Activated T-helper 1 cell treated with anti-CD3 and anti-CD28 coated beads, Interleukin-2, amount 50 U/mL, for 16 hours (primary cell): ENCODE measurements around the gene TMPRSS5.
"Not testable (repeated sequence)": the region's sequence is repeated elsewhere in the genome, so short reads cannot be mapped to it uniquely, and the experiment has no call there.

Experiments
- DNase-seq, 2 donors: peaks; one replicate each; pipeline ENCODE4 v3.0.0-alpha.2; 2020; ENCODE audit warnings: low read depth in 1 of 2, low spot score in 1 of 2

TMPRSS5 gene

GRCh38 chr11:113697756-113698407 lies 8.2 kb downstream of the TMPRSS5 start:
- no peak for DNase-seq

GRCh38 chr11:113697111-113697510 lies 9.0 kb downstream of the TMPRSS5 start:
- no peak for DNase-seq

- DNase-seq: no peak
These were observed 10.9 kb downstream of the TMPRSS5 start for GRCh38 chr11:113695207-113695606.

- DNase-seq: no peak
These were observed 11.7 kb downstream of the TMPRSS5 start for GRCh38 chr11:113694390-113694789.

GRCh38 chr11:113693030-113693429 lies 13.1 kb downstream of the TMPRSS5 start:
- no peak for DNase-seq

- no peak for DNase-seq
These were observed 15.2 kb downstream of the TMPRSS5 start for GRCh38 chr11:113690619-113691569.

- DNase-seq: no peak
These were observed 16.1 kb downstream of the TMPRSS5 start for GRCh38 chr11:113689768-113690618.

- no peak for DNase-seq
These were observed 20.3 kb downstream of the TMPRSS5 start for GRCh38 chr11:113685654-113686359.

GRCh38 chr11:113684496-113684895 lies 21.6 kb downstream of the TMPRSS5 start:
- no peak for DNase-seq

GRCh38 chr11:113683481-113684046 lies 22.5 kb downstream of the TMPRSS5 start:
- no peak for DNase-seq

GRCh38 chr11:113681711-113682413 lies 24.2 kb downstream of the TMPRSS5 start:
- DNase-seq: no peak

- no peak for DNase-seq
These were observed 24.8 kb downstream of the TMPRSS5 start for GRCh38 chr11:113681282-113681681.

GRCh38 chr11:113677685-113678084 lies 28.4 kb downstream of the TMPRSS5 start:
- DNase-seq: no peak

- no peak for DNase-seq
These were observed 30.5 kb downstream of the TMPRSS5 start for GRCh38 chr11:113675565-113675964.

GRCh38 chr11:113675003-113675561 lies 31.0 kb downstream of the TMPRSS5 start:
- DNase-seq: no peak

GRCh38 chr11:113674397-113674685 lies 31.8 kb downstream of the TMPRSS5 start:
- DNase-seq: no peak

- no peak for DNase-seq
These were observed 32.3 kb downstream of the TMPRSS5 start for GRCh38 chr11:113673550-113674396.

GRCh38 chr11:113671914-113672313 lies 34.2 kb downstream of the TMPRSS5 start:
- not testable (repeated sequence) for DNase-seq

GRCh38 chr11:113670831-113671215 lies 35.3 kb downstream of the TMPRSS5 start:
- no peak for DNase-seq
